NT2/D1 (cell line): ENCODE results near the gene DGKE.

Experiments
- YY1 ChIP-seq: IDR thresholded peaks from 2 replicates; pipeline ENCODE4 v1.6.1; 2011; ENCODE audit not compliant: insufficient read length, insufficient read depth
- ZNF274 ChIP-seq: IDR thresholded peaks from 2 replicates; pipeline ENCODE4 v1.6.1; 2011; ENCODE audit warnings: mild to moderate bottlenecking, low read depth, low read length

GRCh38 chr17:56807723-56808122 is 26.2 kb upstream of the DGKE start:
- no peak for TF ChIP-seq YY1
- no peak for TF ChIP-seq ZNF274
